DMS114 treated with DMSO at 0.1 percent for 48 hours (cell line): Measurements from ENCODE around the gene CDH20.

Experiments
- DNase-seq: peaks from one replicate; lab custom pipeline; 2025; ENCODE audit not compliant: unreplicated experiment; lab: John Stamatoyannopoulos, UW

The CDH20 gene

GRCh38 chr18:61572084-61572655 is 238.9 kb downstream of the CDH20 start:
- DNase-seq = no peak

DNA sequence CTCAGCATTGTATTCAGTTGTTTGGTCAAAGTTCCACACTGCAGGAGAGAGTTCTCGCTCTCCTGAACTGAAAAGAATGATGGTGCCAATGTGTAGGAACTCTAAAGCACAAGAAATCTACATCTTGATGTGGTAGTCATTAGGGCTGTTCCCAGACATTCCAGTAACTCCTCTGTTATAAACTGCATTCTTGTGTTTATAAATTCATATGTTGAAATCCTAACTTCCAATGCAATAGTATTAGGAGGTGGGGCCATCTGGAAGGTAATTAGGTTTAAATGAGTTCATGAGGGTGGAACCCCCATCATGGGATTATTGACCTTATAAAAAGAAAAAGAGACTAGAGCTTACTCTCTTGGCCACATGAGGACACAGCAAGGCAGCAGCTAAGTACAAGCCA is 239.6 kb downstream of the CDH20 start:
- no peak for DNase-seq

GRCh38 chr18:61574665-61575064 is 241.4 kb downstream of the CDH20 start:
- no peak for DNase-seq

DNA sequence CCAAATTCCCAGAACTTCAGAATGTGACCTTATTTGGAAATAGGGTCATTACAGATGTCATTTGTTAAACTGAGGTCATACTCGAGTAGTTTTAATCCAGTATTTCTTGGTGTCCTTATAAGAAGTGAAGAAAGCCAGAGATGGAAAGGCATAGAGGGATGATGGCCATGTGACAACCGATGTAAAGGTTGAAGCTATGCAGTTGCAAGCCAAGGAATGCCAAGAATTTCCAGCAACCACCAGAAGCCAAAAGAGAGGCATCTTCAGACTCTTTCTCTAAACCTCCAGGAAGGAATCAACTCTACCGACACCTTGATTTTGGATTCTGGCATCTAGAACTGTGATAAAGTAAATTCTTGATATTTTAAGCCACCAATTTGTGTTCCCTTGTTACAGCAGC is 242.2 kb downstream of the CDH20 start:
- DNase-seq = no peak

DNA sequence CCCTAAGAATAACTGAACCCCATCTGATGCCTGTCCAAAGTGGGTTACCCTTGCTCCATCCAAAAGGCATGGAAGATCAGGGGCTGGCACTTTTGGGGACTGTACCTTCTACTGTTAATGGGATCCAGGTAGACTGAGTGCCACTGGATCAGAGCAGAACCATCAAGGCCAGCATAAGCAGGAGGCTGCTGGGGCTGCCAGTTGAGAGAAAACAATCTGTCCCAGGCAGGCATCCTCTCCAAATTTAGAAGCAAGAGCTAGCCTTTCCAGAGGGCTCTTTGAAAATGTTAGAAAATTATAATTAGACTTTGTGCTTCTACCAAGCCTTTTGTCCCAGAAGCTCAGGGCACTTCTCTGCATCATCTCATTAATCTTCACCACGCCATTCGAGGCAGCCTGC is 245.6 kb downstream of the CDH20 start:
- no peak for DNase-seq

DNA sequence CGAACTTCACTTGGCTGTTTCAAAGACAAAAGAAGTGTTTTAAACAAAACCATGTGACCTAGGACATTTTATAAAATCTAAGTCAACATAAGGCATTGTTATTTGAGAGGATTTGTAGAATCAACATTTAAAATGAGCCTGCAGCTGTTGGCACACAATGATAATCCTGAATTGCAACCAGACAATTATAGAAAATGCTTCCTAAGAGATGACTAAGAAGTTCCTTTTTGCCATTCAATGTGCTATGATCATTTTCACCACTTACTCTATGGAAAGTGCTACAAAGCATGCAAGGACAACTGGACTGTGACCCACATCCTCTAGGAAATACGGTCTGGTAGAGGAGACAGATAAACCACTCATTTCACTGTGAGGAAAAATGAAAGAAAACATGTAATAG is 246.4 kb downstream of the CDH20 start:
- DNase-seq = no peak

GRCh38 chr18:61580046-61580445 is 246.8 kb downstream of the CDH20 start:
- DNase-seq = no peak

DNA sequence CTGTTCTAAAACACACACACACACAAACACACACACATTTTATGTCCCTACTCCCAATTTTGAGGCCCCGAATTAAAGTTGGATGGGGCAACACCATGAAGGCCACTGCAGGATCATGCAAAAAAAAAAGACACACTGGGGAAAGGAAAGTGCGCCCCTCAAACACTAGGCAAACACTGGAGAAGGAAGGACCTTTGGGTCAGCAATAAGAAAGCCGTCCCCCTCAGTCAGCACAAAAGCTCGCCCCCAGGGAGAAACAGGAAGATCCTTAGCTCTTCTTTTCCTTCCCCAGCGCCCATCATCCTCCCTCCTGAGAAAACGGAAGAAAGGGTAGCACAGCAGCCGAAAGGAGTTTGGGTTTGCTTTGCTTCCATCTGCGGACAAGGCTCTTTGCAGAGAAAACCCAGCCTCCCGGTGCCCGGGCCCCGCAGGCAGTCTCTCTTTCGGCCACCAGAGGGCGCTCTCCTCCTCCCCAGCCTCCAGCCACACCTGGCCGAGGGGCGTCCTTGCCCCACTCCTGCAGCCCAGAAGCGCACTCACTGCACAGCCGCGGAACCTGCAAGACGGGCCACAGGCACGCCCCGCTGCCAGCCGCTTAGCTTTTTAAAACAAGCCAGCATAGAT is 248.5 kb downstream of the CDH20 start:
- DNase-seq = peak; percentile 21

DNA sequence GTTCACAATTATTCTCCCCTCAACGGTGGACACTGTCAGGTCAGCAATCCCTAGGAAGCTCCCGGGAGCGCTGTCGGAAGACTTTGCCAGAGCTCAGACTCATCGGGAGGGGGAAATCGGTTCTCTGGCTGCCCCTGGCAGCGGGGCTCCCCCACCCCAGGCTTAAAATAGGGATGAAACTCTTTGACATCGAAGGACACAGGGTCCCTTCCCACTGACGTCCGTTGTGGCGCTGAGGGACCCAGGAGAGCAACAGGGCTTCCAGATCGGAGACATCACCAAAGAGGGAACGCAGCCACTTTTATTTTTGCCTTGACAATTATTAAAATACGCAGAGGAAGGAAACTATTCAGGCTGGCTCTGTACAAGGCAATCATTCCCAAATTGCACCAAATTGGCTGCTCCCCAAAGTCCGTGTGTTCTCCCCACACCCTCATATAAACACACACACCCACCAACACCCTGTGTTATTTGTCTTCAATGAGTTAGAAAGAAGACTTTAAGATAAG is 249.0 kb downstream of the CDH20 start:
- no peak for DNase-seq

- no peak for DNase-seq
Observed at GRCh38 chr18:61583548-61583947, 250.3 kb downstream of the CDH20 start.

GRCh38 chr18:61587865-61588264 is 254.6 kb downstream of the CDH20 start:
- no peak for DNase-seq

DNA sequence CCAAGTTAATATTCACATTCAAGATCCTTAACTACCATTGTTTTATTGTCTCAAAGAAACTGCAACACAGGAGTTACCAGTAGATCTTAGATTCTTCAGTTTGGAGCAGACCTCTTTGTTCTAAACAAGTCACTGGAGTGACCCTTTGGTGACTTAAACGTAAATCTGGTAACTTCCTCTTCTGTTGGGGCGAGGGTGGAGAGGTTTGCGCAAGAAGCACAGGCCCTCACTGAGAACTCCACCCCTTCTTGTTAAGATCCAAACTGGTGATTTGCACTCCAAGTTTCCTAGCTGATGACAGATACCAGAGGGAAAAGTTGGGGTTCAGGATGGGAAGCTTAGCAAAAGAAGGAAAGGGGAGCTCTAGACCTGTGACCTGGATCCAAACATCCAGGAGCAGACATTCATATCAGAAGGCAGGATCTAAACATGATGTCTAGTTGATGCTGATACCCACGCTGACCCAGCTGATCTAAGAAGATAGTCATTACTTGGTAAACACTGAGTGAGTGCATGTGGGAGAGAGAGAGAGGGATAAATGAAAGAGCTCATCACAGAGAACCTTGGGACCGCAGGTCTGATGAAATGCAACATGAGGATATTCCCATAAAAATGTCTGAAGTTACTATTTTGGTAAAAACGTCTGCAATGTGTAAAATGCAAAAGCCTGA is 256.0 kb downstream of the CDH20 start:
- DNase-seq = no peak

DNA sequence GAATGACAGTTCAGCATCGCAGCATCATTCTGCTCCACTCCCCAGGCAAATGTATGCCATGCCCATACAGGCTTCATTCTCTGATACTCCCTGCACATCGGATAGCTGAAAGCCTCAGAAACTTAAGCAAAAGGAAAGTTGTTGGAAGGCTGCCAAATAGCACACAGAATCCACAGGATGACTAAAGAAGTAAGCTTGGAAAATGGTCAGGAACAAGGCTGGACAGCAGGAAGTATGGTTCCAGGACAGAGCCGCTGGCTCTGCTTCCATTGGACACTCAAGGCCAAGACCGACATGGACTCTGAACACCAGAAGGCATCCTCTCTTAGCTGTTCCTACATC is 256.5 kb downstream of the CDH20 start:
- DNase-seq = no peak

GRCh38 chr18:61591253-61591652 is 258.0 kb downstream of the CDH20 start:
- DNase-seq = no peak

GRCh38 chr18:61595615-61596251 is 262.5 kb downstream of the CDH20 start:
- no peak for DNase-seq

DNA sequence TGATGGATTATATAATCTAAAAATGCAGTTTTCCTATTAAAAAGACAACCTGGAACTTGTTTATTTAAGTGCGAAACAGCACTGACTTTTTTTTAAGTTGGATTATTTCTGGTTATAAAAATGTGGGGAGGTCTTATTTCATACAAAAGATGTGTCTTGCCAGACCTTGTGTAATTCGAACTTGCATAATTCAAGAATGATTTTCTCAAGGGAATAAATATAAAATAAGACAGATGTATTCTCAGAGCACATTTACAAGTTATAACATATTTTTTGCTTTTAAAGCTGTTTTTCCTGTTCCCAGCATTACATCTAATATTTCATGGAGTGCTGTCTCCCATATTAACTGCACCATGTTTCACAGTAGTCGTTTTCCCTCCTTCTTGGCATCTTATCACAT is 263.1 kb downstream of the CDH20 start:
- no peak for DNase-seq

DNA sequence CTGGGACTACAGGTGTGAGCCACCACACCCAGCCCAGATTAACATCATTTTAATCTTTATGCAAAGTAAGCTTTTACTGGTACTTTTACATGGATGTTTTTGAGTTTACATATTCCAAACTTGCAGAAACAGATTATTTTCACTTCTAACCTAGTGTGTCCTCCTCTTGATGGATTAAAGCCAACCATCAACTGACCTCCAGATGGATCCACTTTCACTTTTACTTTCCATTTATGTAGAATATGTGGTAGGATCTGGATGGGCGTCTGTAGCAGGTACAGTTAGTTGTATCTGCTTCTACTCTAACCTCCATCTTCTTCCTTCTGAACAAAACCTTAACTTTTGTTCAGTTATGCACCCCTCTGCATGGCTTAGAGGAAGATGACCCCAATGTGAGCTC is 264.1 kb downstream of the CDH20 start:
- DNase-seq = no peak

- DNase-seq = no peak
Observed at GRCh38 chr18:61600422-61600821, 267.2 kb downstream of the CDH20 start.

DNA sequence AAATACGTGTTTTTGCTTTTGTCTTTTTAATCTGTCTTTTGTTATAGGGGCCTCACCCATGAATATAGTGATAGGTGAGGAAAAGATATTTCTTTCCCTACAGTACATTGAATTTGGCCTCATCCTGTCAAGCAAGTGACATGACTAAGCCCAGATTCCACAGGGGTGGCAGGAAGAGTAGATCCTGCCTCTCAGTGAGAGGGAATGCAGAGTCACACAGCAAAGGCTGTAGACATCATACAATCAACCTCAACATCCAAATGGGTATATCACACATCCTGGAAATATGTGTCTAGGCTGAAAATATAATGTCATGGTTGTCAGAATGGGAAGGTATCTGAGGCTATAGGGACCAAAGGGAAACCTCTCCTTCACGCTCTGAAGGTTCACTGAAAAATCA is 269.6 kb downstream of the CDH20 start:
- no peak for DNase-seq
